HG02943 (cell line): ENCODE results near the gene TES.
A peak's percentile ranks its signal among the peaks of the same experiment; 100 is the strongest.

Experiments used
- ATAC-seq: cut with Tn5 transposase; IDR thresholded peaks from one replicate; pipeline ENCODE4 v1.9.1; 2021; ENCODE audit warnings: mild to moderate bottlenecking, low read depth, moderate library complexity; ENCODE audit not compliant: unreplicated experiment

TES gene

GRCh38 chr7:116218747-116219146, 8.4 kb downstream of the TES start:
- no peak for ATAC-seq

GRCh38 chr7:116219288-116219687, 8.9 kb downstream of the TES start:
- no peak for ATAC-seq

- ATAC-seq: no peak
Observed at GRCh38 chr7:116219834-116220233, 9.5 kb downstream of the TES start.

GRCh38 chr7:116222501-116222900, 12.2 kb downstream of the TES start:
- no peak for ATAC-seq

GRCh38 chr7:116223588-116223987, 13.2 kb downstream of the TES start:
- no peak for ATAC-seq

- peak; percentile 59 for ATAC-seq
Observed at GRCh38 chr7:116224492-116225098, 14.3 kb downstream of the TES start.

GRCh38 chr7:116225860-116226259, 15.5 kb downstream of the TES start:
- ATAC-seq: no peak

- no peak for ATAC-seq
Observed at GRCh38 chr7:116226664-116227063, 16.3 kb downstream of the TES start.

- no peak for ATAC-seq
Observed at GRCh38 chr7:116227678-116228239, 17.4 kb downstream of the TES start.

GRCh38 chr7:116228241-116228640, 17.9 kb downstream of the TES start:
- no peak for ATAC-seq

GRCh38 chr7:116229366-116229765, 19.0 kb downstream of the TES start:
- no peak for ATAC-seq

- ATAC-seq: no peak
Observed at GRCh38 chr7:116230191-116231005, 20.1 kb downstream of the TES start.

GRCh38 chr7:116231543-116231942, 21.2 kb downstream of the TES start:
- ATAC-seq: no peak

- ATAC-seq: no peak
Observed at GRCh38 chr7:116231949-116232348, 21.6 kb downstream of the TES start.

GRCh38 chr7:116232350-116232749, 22.0 kb downstream of the TES start:
- ATAC-seq: no peak

GRCh38 chr7:116232920-116233319, 22.6 kb downstream of the TES start:
- no peak for ATAC-seq

- no peak for ATAC-seq
Observed at GRCh38 chr7:116234517-116235200, 24.3 kb downstream of the TES start.

GRCh38 chr7:116235380-116235779, 25.0 kb downstream of the TES start:
- no peak for ATAC-seq

- ATAC-seq: no peak
Observed at GRCh38 chr7:116236020-116236630, 25.8 kb downstream of the TES start.

GRCh38 chr7:116239020-116239419, 28.7 kb downstream of the TES start:
- no peak for ATAC-seq

- ATAC-seq: no peak
Observed at GRCh38 chr7:116239434-116239833, 29.1 kb downstream of the TES start.
